Renal cortex interstitium (tissue), 11 donors: ENCODE data around the gene DACT1. TPM values are rescaled to one million over a fixed set of nuclear protein-coding genes. Genes with fewer than 3 reads are reported as not detected.

Experiments
- DNase-seq, 11 donors: peaks; one replicate each; pipeline ENCODE4 v3.0.0-alpha.2; 2013; ENCODE audit warnings: low read depth in 9 of 11, low spot score in 4 of 11; ENCODE audit errors: extremely low read depth in 1 of 11
- polyA plus RNA-seq, 3 donors: library from polyadenylated mRNA; unstranded; fragments of 120-200 nt; gene quantifications; one replicate each; pipeline ENCODE4 v1.2.1, GENCODE V29; 2013; ENCODE audit not compliant: insufficient read length in 3 of 3

The DACT1 gene
- polyA plus RNA-seq, 3 donors, result 30.5 to 39.0 (median 34.5) TPM

DNA sequence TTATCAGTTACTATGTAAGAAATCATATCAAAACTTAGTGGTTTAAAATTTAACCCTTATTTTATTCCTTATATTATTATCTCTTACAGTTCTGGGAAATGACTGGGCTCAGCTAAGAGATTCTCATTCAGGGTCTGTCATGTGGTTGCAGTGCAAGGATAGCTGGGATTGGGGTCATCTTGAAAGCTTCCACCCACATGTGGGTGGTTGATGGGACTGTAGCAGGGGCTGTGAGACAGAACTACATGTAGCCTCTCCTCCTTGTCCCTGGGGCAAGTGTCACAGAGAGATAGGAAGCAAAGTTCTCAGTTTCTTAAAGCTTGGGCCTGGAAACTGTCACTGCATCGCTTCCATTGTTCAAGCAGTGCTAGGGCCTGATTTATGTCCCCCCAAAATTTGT lies 57.8 kb downstream of the DACT1 start:
- no peak for DNase-seq

DNA sequence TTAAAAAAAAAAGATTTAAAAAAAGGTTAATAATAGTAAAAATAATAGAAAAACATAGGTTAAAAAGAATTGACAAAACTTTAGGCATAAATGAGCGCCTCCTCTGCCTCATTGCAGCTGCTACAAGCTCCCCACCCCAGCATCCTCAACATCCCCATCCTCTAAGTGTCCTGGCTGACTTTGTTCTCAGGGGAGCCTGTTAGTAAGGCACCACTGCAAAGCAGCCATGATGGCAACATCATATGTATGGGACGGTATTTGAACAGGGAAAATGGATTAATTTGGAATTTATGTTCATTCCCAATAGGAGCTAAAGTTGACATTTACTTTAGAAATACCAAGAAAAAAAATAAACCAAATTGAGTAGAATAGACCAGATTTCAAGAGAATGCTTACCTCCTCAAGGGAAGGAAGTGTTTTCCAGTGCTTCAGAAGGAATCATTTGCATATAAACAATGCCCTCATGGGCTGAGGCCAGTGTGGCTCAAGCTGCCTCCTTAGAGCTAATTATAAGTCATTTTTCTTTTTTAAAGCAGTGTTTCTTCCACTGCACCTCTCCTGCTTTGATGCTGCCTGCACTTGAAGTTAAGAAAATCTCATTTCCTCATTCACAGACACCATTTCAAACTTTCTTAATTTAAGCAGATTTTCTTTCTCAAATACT lies 59.6 kb downstream of the DACT1 start:
- DNase-seq, result no peak

Other genes starting within 250 kb of the DACT1 start
- gene TOMM20L, start 242.0 kb upstream of the DACT1 start, polyA plus RNA-seq, result 1 to 10 TPM; 1.1 to 2.1 (median 1.2) TPM
- gene TIMM9, start 210.4 kb upstream of the DACT1 start, polyA plus RNA-seq, result 10 to 100 TPM; 75.3 to 90.3 (median 85.2) TPM
- gene KIAA0586, start 210.2 kb upstream of the DACT1 start, polyA plus RNA-seq, result 10 to 100 TPM; 14.6 to 24.3 (median 19.7) TPM